Keratinocyte (primary cell): ENCODE data around the gene B4GALNT3. TPM values are rescaled to one million over a fixed set of nuclear protein-coding genes. Genes with fewer than 3 reads are reported as not detected.

Source experiments
- DNase-seq: peaks from one replicate; pipeline ENCODE4 v3.0.0-alpha.2; 2011; ENCODE audit warnings: low read depth, missing footprints, low spot score
- FAIRE-seq: peaks from 2 replicates; lab custom pipeline; 2011; peaks lifted over from hg19 to GRCh38; lab: Jason Lieb, UNC
- H2AFZ ChIP-seq: 2 replicates; pipeline ENCODE4 v1.6.0; 2012; ENCODE audit warnings: low read length, control low read depth, inconsistent platforms; ENCODE audit not compliant: control insufficient read depth
- H3K27ac ChIP-seq: 2 replicates; pipeline ENCODE4 v1.5.1; 2011; ENCODE audit warnings: low read length; ENCODE audit not compliant: control insufficient read depth, insufficient read depth
- H3K27me3 ChIP-seq: 3 replicates; pipeline ENCODE4 v1.6.0; 2011; ENCODE audit warnings: low read length; ENCODE audit not compliant: control insufficient read depth, insufficient read depth; ENCODE audit errors: extremely low read depth
- H3K36me3 ChIP-seq, 2 experiments: 2 replicates in 1 of 2; 3 replicates in 1 of 2; pipeline ENCODE4 v1.5.1; 2011; ENCODE audit warnings: low read length in 2 of 2, mild to moderate bottlenecking in 1 of 2; ENCODE audit not compliant: control insufficient read depth in 2 of 2, insufficient read depth in 2 of 2; ENCODE audit errors: extremely low read depth in 1 of 2
- H3K4me1 ChIP-seq: 3 replicates; pipeline ENCODE4 v1.5.1; 2011; ENCODE audit warnings: low read length; ENCODE audit not compliant: control insufficient read depth, insufficient read depth; ENCODE audit errors: extremely low read depth
- H3K4me2 ChIP-seq: 3 replicates; pipeline ENCODE4 v1.6.0; 2011; ENCODE audit warnings: low read depth, low read length; ENCODE audit not compliant: control insufficient read depth, insufficient read depth; ENCODE audit errors: extremely low read depth
- H3K4me3 ChIP-seq, 3 experiments: fragments of 200-600 bp in 1 of 3; sonication (generic) in 1 of 3; 2 replicates in 2 of 3; 3 replicates in 1 of 3; pipeline ENCODE4 v1.5.1; 2011 to 2016; ENCODE audit warnings: low read length in 3 of 3, mild to moderate bottlenecking in 3 of 3, control low read depth in 2 of 3, inconsistent platforms in 1 of 3, low read depth in 1 of 3, mixed read lengths in 1 of 3, mixed run types in 1 of 3, moderate library complexity in 1 of 3; ENCODE audit not compliant: control insufficient read depth in 2 of 3, insufficient read depth in 2 of 3; ENCODE audit errors: extremely low read depth in 1 of 3
- H3K79me2 ChIP-seq: 2 replicates; pipeline ENCODE4 v1.6.0; 2012; ENCODE audit warnings: low read length; ENCODE audit not compliant: control insufficient read depth, insufficient read depth
- H3K9ac ChIP-seq: 3 replicates; pipeline ENCODE4 v1.6.0; 2011; ENCODE audit warnings: low read length; ENCODE audit not compliant: control insufficient read depth, insufficient read depth; ENCODE audit errors: extremely low read depth
- H3K9me1 ChIP-seq: 3 replicates; pipeline ENCODE4 v1.6.0; 2011; ENCODE audit warnings: low read length; ENCODE audit not compliant: control insufficient read depth, insufficient read depth; ENCODE audit errors: extremely low read depth
- H3K9me3 ChIP-seq: 2 replicates; pipeline ENCODE4 v1.5.1; 2012; ENCODE audit warnings: low read depth, low read length; ENCODE audit not compliant: control insufficient read depth
- H4K20me1 ChIP-seq: 3 replicates; pipeline ENCODE4 v1.6.0; 2011; ENCODE audit warnings: low read length; ENCODE audit not compliant: control insufficient read depth, insufficient read depth; ENCODE audit errors: extremely low read depth
- EZH2 ChIP-seq: IDR thresholded peaks from one replicate; pipeline ENCODE4 v1.6.1; 2012; ENCODE audit warnings: inconsistent platforms, mild to moderate bottlenecking, low read length, moderate library complexity
- dilution Hi-C: fragments of 300-500 bp; cut with MboI; formaldehyde crosslinking; loops from one replicate; pipeline ENCODE4 v1.7.0; 2020; ENCODE audit warnings: low sequenced_read_pairs; ENCODE audit not compliant: extremely low pct_ligation_motif_present
- polyA plus RNA-seq, 5 experiments: library from polyadenylated mRNA; depleted of rRNA in 3 of 5; stranded (reverse) in 3 of 5; stranded (forward) in 1 of 5; unstranded in 1 of 5; fragments of >200 nt; gene quantifications; 1 replicate in 1 of 5; 2 replicates in 3 of 5; 3 replicates in 1 of 5; pipeline versions ENCODE4 v1.2.1 to v1.2.3, GENCODE V29; 2011 to 2012; ENCODE audit warnings: missing spikeins in 2 of 5, low read depth in 1 of 5, low replicate concordance in 1 of 5
- TF ChIP-seq, protein P1 (sequence below), 3 experiments: IDR thresholded peaks in 1 of 3; conservative IDR thresholded peaks in 1 of 3; optimal IDR thresholded peaks in 1 of 3; 2 replicates in 2 of 3; 3 replicates in 1 of 3; pipeline versions ENCODE3 to v1.5.1; 2011; ENCODE audit warnings: low read length in 3 of 3, mild to moderate bottlenecking in 3 of 3, moderate library complexity in 2 of 3, control low read depth in 1 of 3, inconsistent platforms in 1 of 3; ENCODE audit not compliant: insufficient read depth in 2 of 3; ENCODE audit errors: extremely low read depth in 1 of 3

The B4GALNT3 gene
- polyA plus RNA-seq, 1 donor (not counting 4 experiments of a cell fraction or from before 2014, with no cell fraction given): 7.5 TPM

DNA sequence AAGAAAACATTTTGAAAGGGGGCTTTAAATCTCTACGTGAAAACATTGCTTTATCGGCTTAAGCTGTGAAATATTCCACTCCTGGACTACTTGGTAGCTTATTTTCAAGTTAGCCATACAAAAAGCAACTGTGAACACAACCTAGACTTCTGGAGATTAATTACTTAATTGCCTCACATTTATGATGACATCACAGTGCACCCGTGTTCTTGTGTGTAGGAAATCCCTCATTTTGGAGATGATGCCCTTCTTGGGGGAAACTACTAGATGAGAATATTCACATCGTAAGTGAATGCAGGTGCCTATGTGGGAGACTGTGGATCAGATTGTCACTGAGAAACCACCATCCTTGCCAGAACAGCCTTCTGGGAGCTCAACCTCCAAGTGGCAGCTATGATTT is 10.5 kb upstream of the B4GALNT3 start:
- TF ChIP-seq, protein P1, sequence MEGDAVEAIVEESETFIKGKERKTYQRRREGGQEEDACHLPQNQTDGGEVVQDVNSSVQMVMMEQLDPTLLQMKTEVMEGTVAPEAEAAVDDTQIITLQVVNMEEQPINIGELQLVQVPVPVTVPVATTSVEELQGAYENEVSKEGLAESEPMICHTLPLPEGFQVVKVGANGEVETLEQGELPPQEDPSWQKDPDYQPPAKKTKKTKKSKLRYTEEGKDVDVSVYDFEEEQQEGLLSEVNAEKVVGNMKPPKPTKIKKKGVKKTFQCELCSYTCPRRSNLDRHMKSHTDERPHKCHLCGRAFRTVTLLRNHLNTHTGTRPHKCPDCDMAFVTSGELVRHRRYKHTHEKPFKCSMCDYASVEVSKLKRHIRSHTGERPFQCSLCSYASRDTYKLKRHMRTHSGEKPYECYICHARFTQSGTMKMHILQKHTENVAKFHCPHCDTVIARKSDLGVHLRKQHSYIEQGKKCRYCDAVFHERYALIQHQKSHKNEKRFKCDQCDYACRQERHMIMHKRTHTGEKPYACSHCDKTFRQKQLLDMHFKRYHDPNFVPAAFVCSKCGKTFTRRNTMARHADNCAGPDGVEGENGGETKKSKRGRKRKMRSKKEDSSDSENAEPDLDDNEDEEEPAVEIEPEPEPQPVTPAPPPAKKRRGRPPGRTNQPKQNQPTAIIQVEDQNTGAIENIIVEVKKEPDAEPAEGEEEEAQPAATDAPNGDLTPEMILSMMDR (optimal IDR thresholded peaks at IDR 0.05 in 1 of 3, IDR thresholded peaks at IDR 0.05 in 1 of 3, conservative IDR thresholded peaks at IDR 0.05 in 1 of 3; ENCODE audit: extremely low read depth in 1 of 3, insufficient read depth in 2 of 3, low read length in 3 of 3): no peak
- TF ChIP-seq EZH2: no peak
- Histone ChIP-seq H3K4me2 (no peak overlapping the region), H3K79me2 (no peaks in the 10 kb centered on the region), H3K4me3 (no peak overlapping the region), H3K27me3 (no peaks in the 10 kb centered on the region), H4K20me1 (no peaks in the 10 kb centered on the region), H3K9ac (no peak overlapping the region), H3K4me1 (no peaks in the 10 kb centered on the region), H2AFZ (no peak overlapping the region), H3K36me3 (no peaks in the 10 kb centered on the region), H3K27ac (no peak overlapping the region), H3K9me3 (no peaks in the 10 kb centered on the region), H3K9me1 (no peaks in the 10 kb centered on the region)
- no peak for DNase-seq
- dilution Hi-C loops: no loop called here
- FAIRE-seq: no peak

DNA sequence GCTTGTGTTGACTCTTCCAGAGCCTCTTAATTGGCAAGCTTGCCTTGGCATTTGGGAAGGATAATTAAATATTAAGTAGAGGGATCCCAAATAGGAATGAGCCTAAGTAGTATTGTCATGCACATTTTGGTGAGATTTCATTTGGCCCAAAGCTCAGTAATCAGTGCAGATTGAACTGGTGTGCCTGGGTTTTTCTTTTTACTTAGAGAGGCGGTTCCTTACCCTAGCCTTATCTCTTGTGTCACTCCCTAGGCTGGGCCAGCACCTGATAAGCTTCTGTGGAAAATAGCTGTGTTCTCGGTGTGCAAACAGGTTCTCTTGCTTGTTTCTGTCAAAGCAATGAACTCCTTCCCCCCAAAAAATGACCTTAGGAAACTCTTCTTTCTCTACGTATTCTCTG is 9.3 kb upstream of the B4GALNT3 start:
- H2AFZ ChIP-seq: no peak overlapping the region
- dilution Hi-C loops: no loop called here
- H3K4me2 ChIP-seq: no peak overlapping the region
- no peaks in the 10 kb centered on the region for H3K36me3 ChIP-seq
- no peaks in the 10 kb centered on the region for H4K20me1 ChIP-seq
- no peak for FAIRE-seq
- DNase-seq: no peak
- no peaks in the 10 kb centered on the region for H3K9me3 ChIP-seq
- no peaks in the 10 kb centered on the region for H3K4me1 ChIP-seq
- no peaks in the 10 kb centered on the region for H3K27me3 ChIP-seq
- no peak overlapping the region for H3K4me3 ChIP-seq
- no peak for TF ChIP-seq EZH2
- TF ChIP-seq, protein P1 (optimal IDR thresholded peaks at IDR 0.05 in 1 of 3, IDR thresholded peaks at IDR 0.05 in 1 of 3, conservative IDR thresholded peaks at IDR 0.05 in 1 of 3; ENCODE audit: extremely low read depth in 1 of 3, insufficient read depth in 2 of 3, low read length in 3 of 3): no peak
- no peak overlapping the region for H3K9ac ChIP-seq
- H3K9me1 ChIP-seq: no peaks in the 10 kb centered on the region
- no peaks in the 10 kb centered on the region for H3K79me2 ChIP-seq
- no peak overlapping the region for H3K27ac ChIP-seq
